Measurements from ENCODE around the gene KIAA1586. TPM values are rescaled to one million over a fixed set of nuclear protein-coding genes. Genes with fewer than 3 reads are reported as not detected.

The KIAA1586 gene
- total and polyA plus RNA-seq, 7 donors, result 1.4 to 6.7 (median 4.0) TPM

DNA sequence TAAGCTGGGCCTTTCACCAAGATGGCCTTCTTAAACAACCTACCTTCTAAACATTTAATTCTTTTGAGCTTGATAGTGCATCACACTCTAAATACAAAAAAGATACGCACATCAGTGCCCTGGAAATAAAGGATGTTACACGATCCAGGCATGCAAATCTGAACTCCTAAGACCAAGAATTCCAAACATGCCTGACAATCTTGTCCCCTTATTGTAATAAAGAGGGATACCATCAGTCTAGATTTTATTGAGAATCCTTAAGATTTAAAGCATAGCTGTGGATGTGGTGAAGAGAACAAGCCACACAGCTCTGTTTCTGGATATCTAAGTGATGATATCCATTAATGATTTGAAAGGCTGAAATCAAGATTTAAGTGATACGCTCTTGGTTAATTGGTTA is 56.5 kb downstream of the KIAA1586 start:
- TF ChIP-seq, protein P1, sequence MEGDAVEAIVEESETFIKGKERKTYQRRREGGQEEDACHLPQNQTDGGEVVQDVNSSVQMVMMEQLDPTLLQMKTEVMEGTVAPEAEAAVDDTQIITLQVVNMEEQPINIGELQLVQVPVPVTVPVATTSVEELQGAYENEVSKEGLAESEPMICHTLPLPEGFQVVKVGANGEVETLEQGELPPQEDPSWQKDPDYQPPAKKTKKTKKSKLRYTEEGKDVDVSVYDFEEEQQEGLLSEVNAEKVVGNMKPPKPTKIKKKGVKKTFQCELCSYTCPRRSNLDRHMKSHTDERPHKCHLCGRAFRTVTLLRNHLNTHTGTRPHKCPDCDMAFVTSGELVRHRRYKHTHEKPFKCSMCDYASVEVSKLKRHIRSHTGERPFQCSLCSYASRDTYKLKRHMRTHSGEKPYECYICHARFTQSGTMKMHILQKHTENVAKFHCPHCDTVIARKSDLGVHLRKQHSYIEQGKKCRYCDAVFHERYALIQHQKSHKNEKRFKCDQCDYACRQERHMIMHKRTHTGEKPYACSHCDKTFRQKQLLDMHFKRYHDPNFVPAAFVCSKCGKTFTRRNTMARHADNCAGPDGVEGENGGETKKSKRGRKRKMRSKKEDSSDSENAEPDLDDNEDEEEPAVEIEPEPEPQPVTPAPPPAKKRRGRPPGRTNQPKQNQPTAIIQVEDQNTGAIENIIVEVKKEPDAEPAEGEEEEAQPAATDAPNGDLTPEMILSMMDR (IDR thresholded peaks at IDR 0.05), result no peak
- ATAC-seq (no peak), DNase-seq (no peak)
- no peaks in the 10 kb centered on the region for H3K27me3 ChIP-seq (ENCODE audit: insufficient read depth in 3 of 3, low read length in 2 of 3)
- 87 to 92% (median 89%) methylated on average over 3 of the region's 3 CpGs for WGBS, 3 donors
- no peaks in the 10 kb centered on the region for H3K4me1 ChIP-seq
- no peak overlapping the region for H3K27ac ChIP-seq
- no peak overlapping the region for H3K4me3 ChIP-seq
- no peaks in the 10 kb centered on the region for H3K9me3 ChIP-seq
- peaks cover 9 to 78% of the 10 kb centered on the region in 2 donors for H3K36me3 ChIP-seq (ENCODE audit: insufficient read depth in 1 of 2, low read depth in 1 of 2)
- intact Hi-C loops (cut with DNase I), result no loop called here

DNA sequence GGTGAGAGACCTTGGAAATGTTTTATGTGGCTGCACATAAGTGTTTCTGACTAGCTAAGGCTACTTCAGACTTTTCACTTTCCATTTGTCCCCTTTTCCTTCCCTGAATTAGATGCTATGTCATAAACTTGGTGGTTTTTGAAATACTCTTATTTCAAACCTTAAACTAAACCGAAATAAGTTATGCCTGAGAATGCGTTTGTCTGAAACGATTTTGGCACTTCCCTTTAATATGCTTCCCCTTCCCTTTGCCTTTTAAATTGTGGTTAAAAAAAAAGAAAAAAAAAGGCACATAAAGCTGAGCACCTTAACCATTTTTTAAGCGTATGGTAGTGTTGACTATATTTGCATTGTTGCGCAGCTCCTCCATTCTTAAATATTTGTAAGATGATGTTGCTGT is 57.8 kb downstream of the KIAA1586 start:
- H3K4me1 ChIP-seq, result no peaks in the 10 kb centered on the region
- no peaks in the 10 kb centered on the region for H3K9me3 ChIP-seq
- peaks cover 9 to 64% of the 10 kb centered on the region in 2 donors for H3K36me3 ChIP-seq (ENCODE audit: insufficient read depth in 1 of 2, low read depth in 1 of 2)
- TF ChIP-seq, protein P1 (IDR thresholded peaks at IDR 0.05), result no peak
- H3K27me3 ChIP-seq (ENCODE audit: insufficient read depth in 3 of 3, low read length in 2 of 3), result no peaks in the 10 kb centered on the region
- WGBS, 3 donors, result 87 to 89% (median 88%) methylated on average over 5 of the region's 5 CpGs
- H3K27ac ChIP-seq, result no peak overlapping the region
- no peak for DNase-seq
- intact Hi-C loops (cut with DNase I), result no loop called here
- ATAC-seq, result no peak
- no peak overlapping the region for H3K4me3 ChIP-seq

Other genes starting within 250 kb of the KIAA1586 start
- gene BEND6, start 91.6 kb upstream of the KIAA1586 start, total RNA-seq, result 1 to 10 TPM in 1 of 4 donors, under 1 TPM in 3; 0.21 to 1.1 (median 0.27) TPM
- gene BEND6, start 91.6 kb upstream of the KIAA1586 start, polyA plus RNA-seq, result under 1 TPM; 0.14 to 0.60 (median 0.35) TPM
- 10 to 100 TPM; 20.4 to 27.6 (median 23.7) TPM for gene ZNF451, start 43.5 kb downstream of the KIAA1586 start, total RNA-seq
- gene ZNF451, start 43.5 kb downstream of the KIAA1586 start, polyA plus RNA-seq, result 10 to 100 TPM in 1 of 3 donors, 1 to 10 TPM in 2; 6.3 to 11.9 (median 7.1) TPM
- 1 to 10 TPM; 7.3 to 9.3 (median 8.5) TPM for gene BAG2, start 125.6 kb downstream of the KIAA1586 start, total RNA-seq
- 10 to 100 TPM in 1 of 3 donors, 1 to 10 TPM in 2; 5.8 to 17.6 (median 6.4) TPM for gene BAG2, start 125.6 kb downstream of the KIAA1586 start, polyA plus RNA-seq
- 10 to 100 TPM in 1 of 4 donors, 1 to 10 TPM in 3; 5.9 to 10.1 (median 6.0) TPM for gene RAB23, start 175.6 kb downstream of the KIAA1586 start, total RNA-seq
- gene RAB23, start 175.6 kb downstream of the KIAA1586 start, polyA plus RNA-seq, result 10 to 100 TPM in 1 of 3 donors, 1 to 10 TPM in 2; 3.9 to 14.1 (median 4.3) TPM

Data from psoas muscle (tissue), 8 donors.